Stimulated activated CD8-positive, alpha-beta memory T cell treated with anti-CD3 and anti-CD28 coated beads, Interleukin-12 subunit alpha, Interleukin-12 subunit beta, amount 100 ng/mL, for 24 hours (primary cell): ENCODE data around the gene NRG4.
"Not testable (repeated sequence)": the region's sequence is repeated elsewhere in the genome, so short reads cannot be mapped to it uniquely, and the experiment has no call there.

Source experiments
- DNase-seq: peaks from one replicate; pipeline ENCODE4 v3.0.0-alpha.2; 2020; ENCODE audit errors: extremely low read depth

The NRG4 gene

GRCh38 chr15:76011627-76012551 is at the start of gene NRG4:
Gene NRG4, minus strand, starts transcription at chr15:76012424. Its CDS starts 1,194 bp downstream, at chr15:76011230.
- no peak for DNase-seq

- DNase-seq, result no peak
Measured at GRCh38 chr15:76061700-76062099, 49.5 kb upstream of the NRG4 start.

GRCh38 chr15:76060118-76060989 is 48.1 kb upstream of the NRG4 start:
- DNase-seq, result no peak

GRCh38 chr15:76059320-76060117 is 47.3 kb upstream of the NRG4 start, which contains the start of gene TMEM266:
Gene TMEM266, plus strand, starts transcription at chr15:76059985. Its CDS starts 74,279 bp downstream, at chr15:76134264.
- no peak for DNase-seq

GRCh38 chr15:76058714-76059319 is 46.6 kb upstream of the NRG4 start:
- no peak for DNase-seq

GRCh38 chr15:76057332-76058000 is 45.2 kb upstream of the NRG4 start:
- no peak for DNase-seq

- DNase-seq, result no peak
Measured at GRCh38 chr15:76056931-76057330, 44.7 kb upstream of the NRG4 start.

GRCh38 chr15:76054201-76054600 is 42.0 kb upstream of the NRG4 start:
- not testable (repeated sequence) for DNase-seq

- DNase-seq, result no peak
Measured at GRCh38 chr15:76038512-76038911, 26.3 kb upstream of the NRG4 start.

- no peak for DNase-seq
Measured at GRCh38 chr15:76035593-76035992, 23.4 kb upstream of the NRG4 start.

- DNase-seq, result no peak
Measured at GRCh38 chr15:76034111-76034510, 21.9 kb upstream of the NRG4 start.

- no peak for DNase-seq
Measured at GRCh38 chr15:76033438-76033837, 21.2 kb upstream of the NRG4 start.

GRCh38 chr15:76032046-76032445 is 19.8 kb upstream of the NRG4 start:
- DNase-seq, result no peak

- no peak for DNase-seq
Measured at GRCh38 chr15:76024021-76024768, 12.0 kb upstream of the NRG4 start.

GRCh38 chr15:76013470-76013869 is 1.2 kb upstream of the NRG4 start:
- not testable (repeated sequence) for DNase-seq

GRCh38 chr15:76010613-76011012 is 1.6 kb downstream of the NRG4 start:
- no peak for DNase-seq

- no peak for DNase-seq
Measured at GRCh38 chr15:76006136-76006778, 6.0 kb downstream of the NRG4 start.

- no peak for DNase-seq
Measured at GRCh38 chr15:76003364-76003763, 8.9 kb downstream of the NRG4 start.

GRCh38 chr15:75995611-75996010 is 16.6 kb downstream of the NRG4 start:
- DNase-seq, result no peak
